Lung (tissue), 12 donors: ENCODE measurements around the gene SMARCC2. TPM values are rescaled to one million over a fixed set of nuclear protein-coding genes. Genes with fewer than 3 reads are reported as not detected.
A peak's percentile ranks its signal among the peaks of the same experiment; 100 is the strongest.

Source experiments
- ATAC-seq: fragments of 200-7000 bp; cut with Tn5 transposase; one replicate; pipeline ENCODE4 v1.9.1; 2020; ENCODE audit warnings: moderate number of reproducible peaks; ENCODE audit not compliant: insufficient read depth, low FRiP score
- DNase-seq, 3 donors: peaks; one replicate each; pipeline ENCODE4 v3.0.0-alpha.2; 2013 to 2017
- H3K27ac ChIP-seq, 2 donors: one replicate each; pipeline ENCODE4 v1.5.1; 2013; ENCODE audit warnings: mild to moderate bottlenecking in 2 of 2, moderate library complexity in 2 of 2, control low read depth in 1 of 2, inconsistent platforms in 1 of 2, low read depth in 1 of 2, low read length in 1 of 2
- H3K27me3 ChIP-seq, 3 donors: one replicate each; pipeline ENCODE4 v1.5.1; 2013; ENCODE audit warnings: low read length in 2 of 3; ENCODE audit not compliant: control insufficient read depth in 3 of 3, insufficient read depth in 3 of 3
- H3K36me3 ChIP-seq, 4 donors: one replicate each; pipeline ENCODE4 v1.5.1; 2013; ENCODE audit warnings: low read length in 4 of 4, mild to moderate bottlenecking in 1 of 4, moderate library complexity in 1 of 4; ENCODE audit not compliant: control insufficient read depth in 4 of 4, insufficient read depth in 4 of 4
- H3K4me1 ChIP-seq, 5 donors: one replicate each; pipeline ENCODE4 v1.5.1; 2013; ENCODE audit warnings: low read length in 5 of 5, mild to moderate bottlenecking in 2 of 5, moderate library complexity in 1 of 5; ENCODE audit not compliant: control insufficient read depth in 5 of 5, insufficient read depth in 5 of 5
- H3K4me3 ChIP-seq: one replicate; pipeline ENCODE4 v1.5.1; 2013; ENCODE audit warnings: mild to moderate bottlenecking, control low read depth, moderate library complexity
- H3K9ac ChIP-seq, 2 donors: one replicate each; pipeline ENCODE4 v1.5.1; 2013; ENCODE audit warnings: low read length in 2 of 2, control low read depth in 1 of 2; ENCODE audit not compliant: insufficient read depth in 1 of 2
- H3K9me3 ChIP-seq, 4 donors: one replicate each; pipeline ENCODE4 v1.5.1; 2013; ENCODE audit warnings: low read length in 3 of 4, mild to moderate bottlenecking in 1 of 4, moderate library complexity in 1 of 4; ENCODE audit not compliant: control insufficient read depth in 4 of 4, insufficient read depth in 3 of 4
- WGBS, 2 donors: extraction: QIAGEN DNeasy Blood & Tissue Kit; methylation state at CpG; one replicate each; pipeline ENCODE4 v1.1.7; 2013; 5-methylcytosine and 5-hydroxymethylcytosine counted together
- polyA plus RNA-seq, 2 donors: library from polyadenylated mRNA; stranded (reverse); fragments of 200-250 nt; gene quantifications; one replicate each; pipeline ENCODE4 v1.2.1, GENCODE V29; 2013
- total RNA-seq, 2 donors: library from RNA; depleted of rRNA in 1 of 2; stranded (reverse); fragments of >200 nt in 1 of 2; gene quantifications; one replicate each; pipeline ENCODE4 v1.2.1, GENCODE V29; 2014 to 2021
- TF ChIP-seq, protein P1 (sequence below): IDR thresholded peaks from 2 replicates; pipeline ENCODE4 v1.5.1; 2012; ENCODE audit warnings: mild to moderate bottlenecking; ENCODE audit errors: control extremely low read depth, extremely low read depth
- donor health status: control.
- donor health status: control.
- donor health status: Bipolar disorder and iron deficiency.
- donor health status: healthy.
- donor health status: DM: yes; HTN: yes; CAD: no.

SMARCC2 gene
- total and polyA plus RNA-seq, 4 donors = 23.9 to 97.5 (median 47.7) TPM

DNA sequence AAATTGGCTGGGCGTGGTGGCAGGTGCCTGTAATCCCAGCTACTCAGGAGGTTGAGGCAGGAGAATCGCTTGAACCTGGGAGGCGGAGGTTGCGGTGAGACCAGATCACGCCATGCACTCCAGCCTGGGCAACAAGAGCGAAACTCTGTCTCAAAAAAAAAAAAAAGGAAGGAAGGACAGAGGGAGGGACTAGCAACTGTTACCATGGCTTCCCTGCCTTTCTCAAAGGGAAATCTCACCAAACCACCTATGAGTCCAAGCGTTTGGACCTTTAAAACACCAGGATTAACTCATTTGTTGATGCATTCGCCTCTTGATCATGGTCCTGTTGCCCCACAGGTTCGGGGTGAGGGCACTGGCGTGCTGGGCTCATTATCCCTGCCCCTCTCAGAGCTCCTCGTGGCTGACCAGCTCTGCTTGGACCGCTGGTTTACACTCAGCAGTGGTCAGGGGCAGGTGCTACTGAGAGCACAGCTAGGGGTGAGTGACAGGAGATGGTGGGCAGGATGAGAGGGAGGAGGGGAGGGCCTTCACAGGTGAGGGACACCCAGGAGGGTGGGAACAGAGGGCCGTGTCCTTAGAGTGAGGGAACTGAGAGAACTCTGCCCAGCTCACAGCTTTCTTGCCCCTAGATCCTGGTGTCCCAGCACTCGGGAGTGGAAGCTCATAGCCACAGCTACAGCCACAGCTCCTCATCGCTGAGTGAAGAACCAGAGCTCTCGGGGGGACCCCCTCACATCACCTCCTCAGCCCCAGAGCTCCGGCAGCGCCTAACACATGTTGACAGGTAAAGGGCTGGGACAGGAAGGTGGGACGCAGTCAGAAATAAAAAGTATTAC, 47.1 kb downstream of the SMARCC2 start:
- no peak overlapping the region for H3K9ac ChIP-seq
- DNase-seq (no peak), ATAC-seq (no peak)
- H3K36me3 ChIP-seq = peaks cover 27 to 51% (median 47%) of the 10 kb centered on the region in 4 donors
- WGBS, 2 donors = 74 to 84% methylated on average over 19 of the region's 19 CpGs
- H3K4me1 ChIP-seq = peaks cover 0 to 10% (median 3%) of the 10 kb centered on the region in 5 donors
- H3K27ac ChIP-seq = peak overlapping the region; percentile 17 to 26
- no peaks in the 10 kb centered on the region for H3K27me3 ChIP-seq
- H3K4me3 ChIP-seq = no peak overlapping the region
- TF ChIP-seq, protein P1, sequence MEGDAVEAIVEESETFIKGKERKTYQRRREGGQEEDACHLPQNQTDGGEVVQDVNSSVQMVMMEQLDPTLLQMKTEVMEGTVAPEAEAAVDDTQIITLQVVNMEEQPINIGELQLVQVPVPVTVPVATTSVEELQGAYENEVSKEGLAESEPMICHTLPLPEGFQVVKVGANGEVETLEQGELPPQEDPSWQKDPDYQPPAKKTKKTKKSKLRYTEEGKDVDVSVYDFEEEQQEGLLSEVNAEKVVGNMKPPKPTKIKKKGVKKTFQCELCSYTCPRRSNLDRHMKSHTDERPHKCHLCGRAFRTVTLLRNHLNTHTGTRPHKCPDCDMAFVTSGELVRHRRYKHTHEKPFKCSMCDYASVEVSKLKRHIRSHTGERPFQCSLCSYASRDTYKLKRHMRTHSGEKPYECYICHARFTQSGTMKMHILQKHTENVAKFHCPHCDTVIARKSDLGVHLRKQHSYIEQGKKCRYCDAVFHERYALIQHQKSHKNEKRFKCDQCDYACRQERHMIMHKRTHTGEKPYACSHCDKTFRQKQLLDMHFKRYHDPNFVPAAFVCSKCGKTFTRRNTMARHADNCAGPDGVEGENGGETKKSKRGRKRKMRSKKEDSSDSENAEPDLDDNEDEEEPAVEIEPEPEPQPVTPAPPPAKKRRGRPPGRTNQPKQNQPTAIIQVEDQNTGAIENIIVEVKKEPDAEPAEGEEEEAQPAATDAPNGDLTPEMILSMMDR = no peak
- H3K9me3 ChIP-seq = no peaks in the 10 kb centered on the region

DNA sequence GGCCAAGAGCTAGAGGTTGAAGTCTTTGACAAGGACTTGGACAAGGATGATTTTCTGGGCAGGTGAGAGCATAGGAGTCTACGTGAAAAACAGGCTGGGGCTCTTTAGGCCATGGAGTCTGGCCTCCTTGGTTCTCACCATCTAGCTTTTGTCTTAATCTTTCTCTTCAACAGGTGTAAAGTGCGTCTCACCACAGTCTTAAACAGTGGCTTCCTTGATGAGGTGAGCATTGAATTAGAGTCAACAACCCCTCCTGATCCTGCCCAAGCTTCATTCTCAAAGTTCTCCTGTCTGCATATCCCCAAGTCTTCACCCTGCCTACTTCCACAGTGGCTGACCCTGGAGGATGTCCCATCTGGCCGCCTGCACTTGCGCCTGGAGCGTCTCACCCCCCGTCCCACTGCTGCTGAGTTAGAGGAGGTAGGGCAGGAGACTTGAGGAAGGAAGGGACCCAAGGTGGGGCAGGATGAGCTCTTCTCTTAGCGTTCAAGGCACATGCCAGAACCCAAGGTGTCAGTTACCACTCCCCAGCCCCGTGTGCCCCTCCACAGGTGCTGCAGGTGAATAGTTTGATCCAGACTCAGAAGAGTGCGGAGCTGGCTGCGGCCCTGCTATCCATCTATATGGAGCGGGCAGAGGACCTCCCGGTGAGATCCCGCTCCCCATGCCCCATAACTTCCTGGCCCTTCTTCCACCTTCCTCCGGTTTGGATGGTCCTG, 51.3 kb downstream of the SMARCC2 start:
- Histone ChIP-seq H3K9me3 (no peaks in the 10 kb centered on the region), H3K4me3 (no peak overlapping the region), H3K36me3 (peaks cover 26 to 61% (median 57%) of the 10 kb centered on the region in 4 donors), H3K9ac (no peak overlapping the region), H3K4me1 (peaks cover 0 to 3% (median 0%) of the 10 kb centered on the region in 5 donors), H3K27ac (no peak overlapping the region), H3K27me3 (no peaks in the 10 kb centered on the region)
- no peak for ATAC-seq
- 93% methylated on average over 14 of the region's 14 CpGs for WGBS, 2 donors
- DNase-seq = no peak
- TF ChIP-seq, protein P1 = no peak

DNA sequence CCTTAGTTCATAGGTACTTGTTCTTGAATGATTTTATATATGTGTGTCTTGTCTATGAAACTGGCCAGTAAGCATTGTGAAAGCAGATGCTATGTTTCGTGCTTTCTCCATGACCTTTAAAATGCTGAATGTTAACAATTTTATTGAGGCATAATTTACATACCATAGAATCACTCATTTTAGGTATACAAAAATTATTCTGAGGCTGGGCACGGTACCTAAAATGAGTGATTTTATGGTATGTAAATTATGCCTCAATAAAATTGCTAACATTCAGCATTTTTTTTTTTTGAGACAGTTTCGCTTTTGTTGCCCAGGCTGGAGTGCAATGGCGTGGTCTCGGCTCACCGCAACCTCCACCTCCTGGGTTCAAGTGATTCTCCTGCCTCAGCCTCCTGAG, 54.4 kb downstream of the SMARCC2 start:
- Histone ChIP-seq H3K4me3 (no peak overlapping the region), H3K27ac (no peak overlapping the region), H3K9ac (no peak overlapping the region), H3K36me3 (peaks cover 24 to 65% (median 62%) of the 10 kb centered on the region in 4 donors), H3K9me3 (no peaks in the 10 kb centered on the region), H3K27me3 (no peaks in the 10 kb centered on the region), H3K4me1 (peaks cover 0 to 3% (median 0%) of the 10 kb centered on the region in 5 donors)
- TF ChIP-seq, protein P1 = no peak
- ATAC-seq = no peak
- 96 to 97% methylated on average over 6 of the region's 6 CpGs for WGBS, 2 donors
- no peak for DNase-seq
